SK-N-SH (cell line): ENCODE data around the gene PARK7. TPM values are rescaled to one million over a fixed set of nuclear protein-coding genes. Genes with fewer than 3 reads are reported as not detected.

Source experiments
- CTCF ChIA-PET: fragments of 300-600, 350-600 bp; formaldehyde crosslinking; extraction: SDS; loops from one replicate; lab custom pipeline; 2021; lab: Yijun Ruan, JAX
- POLR2A ChIA-PET: fragments of 350-600 bp; sonication (Branson Sonifier 250); formaldehyde crosslinking; extraction: SDS; loops from one replicate; lab custom pipeline; 2020; ENCODE audit warnings: antibody characterized with exemption, inconsistent platforms; lab: Yijun Ruan, JAX
- DNase-seq: peaks from one replicate; pipeline ENCODE4 v3.0.0; 2012
- H2AFZ ChIP-seq: fragments of 200-600 bp; sonication (generic); 2 replicates; pipeline ENCODE4 v1.8.1; 2016; ENCODE audit warnings: antibody characterized with exemption, mild to moderate bottlenecking, low read depth
- H3F3A ChIP-seq: fragments of 200-600 bp; sonication (generic); replicated peaks from 2 replicates; pipeline ENCODE3; 2016; ENCODE audit warnings: antibody characterized with exemption, mild to moderate bottlenecking; ENCODE audit not compliant: insufficient read depth
- H3K27ac ChIP-seq, 2 experiments: fragments of 200-500 bp in 1 of 2; fragments of 200-600 bp in 1 of 2; sonication (Bioruptor generic) in 1 of 2; sonication (generic), shearing (Covaris generic) in 1 of 2; 2 replicates each; pipeline versions ENCODE4 v1.5.1 to v1.6.1; 2014 to 2016; ENCODE audit warnings: low read depth in 2 of 2, inconsistent platforms in 1 of 2, low read length in 1 of 2, mild to moderate bottlenecking in 1 of 2, mixed read lengths in 1 of 2
- H3K27me3 ChIP-seq: fragments of 200-600 bp; sonication (generic), shearing (Covaris generic); 2 replicates; pipeline ENCODE4 v1.6.1; 2016; ENCODE audit warnings: mixed run types; ENCODE audit not compliant: insufficient read depth
- H3K36me3 ChIP-seq, 2 experiments: fragments of 200-500 bp in 1 of 2; fragments of 200-600 bp in 1 of 2; sonication (Bioruptor generic) in 1 of 2; sonication (generic) in 1 of 2; replicated peaks in 1 of 2; 2 replicates each; pipeline versions ENCODE3 to v1.5.1; 2014 to 2016; ENCODE audit warnings: low read length in 1 of 2, mild to moderate bottlenecking in 1 of 2; ENCODE audit not compliant: insufficient read depth in 2 of 2, control insufficient read depth in 1 of 2
- H3K4me1 ChIP-seq, 2 experiments: fragments of 200-500 bp in 1 of 2; fragments of 200-600 bp in 1 of 2; sonication (Bioruptor generic) in 1 of 2; sonication (generic), shearing (Covaris generic) in 1 of 2; 2 replicates each; pipeline versions ENCODE4 v1.5.1 to v1.6.1; 2014 to 2016; ENCODE audit warnings: low read depth in 1 of 2, low read length in 1 of 2, mixed run types in 1 of 2; ENCODE audit not compliant: insufficient read depth in 2 of 2, control insufficient read depth in 1 of 2
- H3K4me2 ChIP-seq: fragments of 200-600 bp; sonication (generic), shearing (Covaris generic); 2 replicates; pipeline ENCODE4 v1.6.1; 2017; ENCODE audit warnings: mixed run types
- H3K4me3 ChIP-seq, 2 experiments: fragments of 200-500 bp in 1 of 2; fragments of 200-600 bp in 1 of 2; sonication (Bioruptor generic) in 1 of 2; sonication (generic), shearing (Covaris generic) in 1 of 2; 2 replicates each; pipeline versions ENCODE4 v1.5.1 to v1.8.1; 2014 to 2016; ENCODE audit warnings: low read depth in 2 of 2, inconsistent platforms in 1 of 2, low read length in 1 of 2, mild to moderate bottlenecking in 1 of 2, mixed read lengths in 1 of 2, moderate library complexity in 1 of 2
- H3K79me2 ChIP-seq: fragments of 200-600 bp; sonication (generic); 2 replicates; pipeline ENCODE4 v1.8.1; 2017; ENCODE audit warnings: mild to moderate bottlenecking; ENCODE audit not compliant: insufficient read depth
- H3K9ac ChIP-seq: fragments of 200-600 bp; sonication (generic); 2 replicates; pipeline ENCODE4 v1.6.1; 2017; ENCODE audit warnings: mixed run types
- H3K9me2 ChIP-seq: fragments of 200-600 bp; sonication (generic); 2 replicates; pipeline ENCODE4 v1.6.1; 2017; ENCODE audit warnings: mixed run types
- H3K9me3 ChIP-seq: fragments of 200-600 bp; sonication (generic); 2 replicates; pipeline ENCODE4 v1.6.1; 2017; ENCODE audit warnings: mixed run types, mild to moderate bottlenecking, moderate library complexity
- H4K20me1 ChIP-seq: fragments of 200-600 bp; sonication (generic); 2 replicates; pipeline ENCODE4 v1.6.1; 2017; ENCODE audit warnings: mild to moderate bottlenecking, mixed run types; ENCODE audit not compliant: insufficient read depth
- FOSL2 ChIP-seq: IDR thresholded peaks from 2 replicates; pipeline ENCODE4 v1.4.0; 2012; ENCODE audit warnings: low read depth, mild to moderate bottlenecking, moderate library complexity, borderline replicate concordance
- FOXJ3 ChIP-seq: sonication (generic); formaldehyde crosslinking; IDR thresholded peaks from 2 replicates; pipeline ENCODE4 v1.5.1; 2020; ENCODE audit warnings: mild to moderate bottlenecking, missing genetic modification reagents
- FOXM1 ChIP-seq: IDR thresholded peaks from 2 replicates; pipeline ENCODE4 v1.4.0; 2012; ENCODE audit warnings: low read depth, mild to moderate bottlenecking
- GATA2 ChIP-seq: sonication (generic); formaldehyde crosslinking; IDR thresholded peaks from 2 replicates; pipeline ENCODE4 v1.5.0; 2020; ENCODE audit warnings: mild to moderate bottlenecking, missing genetic modification reagents
- JUND ChIP-seq: IDR thresholded peaks from 2 replicates; pipeline ENCODE4 v1.4.0; 2012
- MXI1 ChIP-seq: IDR thresholded peaks from 2 replicates; pipeline ENCODE4 v1.6.1; 2012; ENCODE audit warnings: mild to moderate bottlenecking, low read depth, low read length, improper control_type of control experiment
- NFIC ChIP-seq: IDR thresholded peaks from 2 replicates; pipeline ENCODE4 v1.4.0; 2012; ENCODE audit warnings: borderline replicate concordance
- RAD21 ChIP-seq: IDR thresholded peaks from 2 replicates; pipeline ENCODE4 v1.6.1; 2012; ENCODE audit warnings: mild to moderate bottlenecking, low read length
- RFX5 ChIP-seq: IDR thresholded peaks from 2 replicates; pipeline ENCODE4 v1.6.1; 2012; ENCODE audit warnings: mild to moderate bottlenecking, improper control_type of control experiment, low read length
- SIN3A ChIP-seq: IDR thresholded peaks from 2 replicates; pipeline ENCODE4 v1.6.1; 2012; ENCODE audit warnings: low read depth, mild to moderate bottlenecking, low read length, moderate library complexity, borderline replicate concordance
- SMC3 ChIP-seq: IDR thresholded peaks from 2 replicates; pipeline ENCODE4 v1.6.1; 2012; ENCODE audit warnings: low read depth, low read length, improper control_type of control experiment
- TAF1 ChIP-seq: IDR thresholded peaks from 2 replicates; pipeline ENCODE4 v1.6.1; 2012; ENCODE audit warnings: low read depth, mild to moderate bottlenecking, low read length, moderate library complexity, borderline replicate concordance
- TEAD4 ChIP-seq: IDR thresholded peaks from 2 replicates; pipeline ENCODE4 v1.4.0; 2012; ENCODE audit warnings: mild to moderate bottlenecking, borderline replicate concordance; ENCODE audit not compliant: insufficient read depth
- WGBS: methylation state at CpG from one replicate; pipeline ENCODE4 v1.1.6; 2017; ENCODE audit warnings: low lambda C conversion rate; 5-methylcytosine and 5-hydroxymethylcytosine counted together
- polyA plus RNA-seq, 3 experiments: library from polyadenylated mRNA; depleted of rRNA; stranded (reverse); fragments of >200 nt; gene quantifications; 2 replicates each; pipeline ENCODE4 v1.2.3, GENCODE V29; 2012
- TF ChIP-seq, protein P1 (sequence below): fragments of 200-600 bp; sonication (generic); IDR thresholded peaks from 2 replicates; pipeline ENCODE4 v1.6.1; 2017; ENCODE audit warnings: antibody characterized with exemption, mild to moderate bottlenecking, moderate library complexity
- TF ChIP-seq, protein P2 (sequence below): IDR thresholded peaks from 2 replicates; pipeline ENCODE4 v1.6.1; 2012; ENCODE audit warnings: mild to moderate bottlenecking, low read depth, low read length, moderate library complexity

PARK7 gene
- polyA plus RNA-seq, 1 of the 3 experiments (the other 2 are of a cell fraction), result 415 TPM

GRCh38 chr1:8028571-8028910 lies 67.0 kb downstream of the PARK7 start:
- Histone ChIP-seq H3K4me2 (peak overlapping the region; percentile 92; the same call in 1 of the 2 replicates), H3K4me1 (peaks cover 12 to 32% of the 10 kb centered on the region in 2 experiments), H3K27me3 (no peaks in the 10 kb centered on the region), H3K9me3 (no peaks in the 10 kb centered on the region), H3K9me2 (no peaks in the 10 kb centered on the region), H3F3A (peaks cover 34% of the 10 kb centered on the region), H3K27ac (peak overlapping the region; percentile 29 to 89; a peak in 3 of 4 replicates), H3K9ac (peak overlapping the region; percentile 92; the same call in 1 of the 2 replicates), H2AFZ (0 out of 2 replicates have a peak overlapping the region, but pooled peaks have one; percentile 46), H3K36me3 (peaks cover 0 to 3% of the 10 kb centered on the region in 2 experiments), H3K4me3 (no peak overlapping the region), H3K79me2 (peaks cover 26% of the 10 kb centered on the region), H4K20me1 (peaks cover 19% of the 10 kb centered on the region)
- POLR2A ChIA-PET, result no interaction called here
- 45% methylated on average over 1 of the region's 1 CpG for WGBS
- no peak for TF ChIP-seq TAF1
- TF ChIP-seq JUND, result no peak
- DNase-seq, result no peak
- CTCF ChIA-PET, result interaction anchor here (1.4 to 6.0 kb wide), 4 partner anchors 13 to 287 kb away, joined by 4 to 62 read pairs (median 8); no protein-coding TSS in a partner anchor

DNA sequence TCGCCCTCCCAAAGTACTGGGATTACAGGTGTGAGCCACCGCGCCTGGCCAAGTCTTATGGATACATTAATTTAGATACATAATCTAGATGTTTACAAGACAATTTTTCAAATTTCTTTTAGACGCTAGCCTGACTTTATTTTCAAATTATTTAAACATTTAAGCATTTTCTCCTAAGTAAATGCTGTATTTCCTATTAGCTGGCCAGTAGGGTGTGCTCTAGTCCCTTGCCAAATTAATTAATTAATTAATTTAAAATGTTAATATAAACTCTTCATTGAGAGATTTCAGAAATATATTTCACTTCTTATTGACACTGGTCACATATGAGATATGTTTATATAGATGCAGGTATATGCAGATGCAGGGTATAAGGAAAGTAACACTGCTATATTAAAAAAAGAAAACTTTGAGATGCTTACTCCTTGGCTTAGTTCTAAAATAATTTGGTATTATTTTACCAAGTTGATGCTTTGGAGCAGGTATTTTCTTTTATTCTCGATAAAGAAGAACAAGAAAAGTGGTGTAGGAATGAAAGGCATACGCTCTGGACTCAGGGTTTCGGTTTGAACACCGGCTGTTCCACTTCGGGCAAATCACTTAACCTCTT lies 69.8 kb downstream of the PARK7 start:
- Histone ChIP-seq H3K9me3 (no peaks in the 10 kb centered on the region), H3K79me2 (peaks cover 4% of the 10 kb centered on the region; the same call in 1 of the 2 replicates), H3K4me3 (no peak overlapping the region), H3K9ac (no peak overlapping the region), H3K27me3 (no peaks in the 10 kb centered on the region), H3K4me1 (peaks cover 8 to 32% of the 10 kb centered on the region in 2 experiments; a peak in 3 of 4 replicates), H3F3A (peaks cover 34% of the 10 kb centered on the region), H3K27ac (no peak overlapping the region), H4K20me1 (no peaks in the 10 kb centered on the region), H3K9me2 (no peaks in the 10 kb centered on the region), H3K36me3 (no peaks in the 10 kb centered on the region), H3K4me2 (no peak overlapping the region), H2AFZ (no peak overlapping the region)
- CTCF ChIA-PET, result interaction anchor here (0.8 to 3.6 kb wide), 9 partner anchors 9 to 284 kb away, joined by 3 to 43 read pairs (median 5); no protein-coding TSS in a partner anchor
- 82% methylated on average over 9 of the region's 9 CpGs for WGBS
- TF ChIP-seq RFX5, result no peak
- TF ChIP-seq NFIC, result no peak
- no peak for TF ChIP-seq TAF1
- TF ChIP-seq FOXM1, result no peak
- TF ChIP-seq MXI1, result no peak
- TF ChIP-seq FOXJ3 (CRISPR knock-in tag), result no peak
- TF ChIP-seq FOSL2, result no peak
- no peak for TF ChIP-seq GATA2 (CRISPR knock-in tag)
- peak; percentile 23; the same call in 1 of the 2 replicates for TF ChIP-seq SMC3
- TF ChIP-seq, protein P1, sequence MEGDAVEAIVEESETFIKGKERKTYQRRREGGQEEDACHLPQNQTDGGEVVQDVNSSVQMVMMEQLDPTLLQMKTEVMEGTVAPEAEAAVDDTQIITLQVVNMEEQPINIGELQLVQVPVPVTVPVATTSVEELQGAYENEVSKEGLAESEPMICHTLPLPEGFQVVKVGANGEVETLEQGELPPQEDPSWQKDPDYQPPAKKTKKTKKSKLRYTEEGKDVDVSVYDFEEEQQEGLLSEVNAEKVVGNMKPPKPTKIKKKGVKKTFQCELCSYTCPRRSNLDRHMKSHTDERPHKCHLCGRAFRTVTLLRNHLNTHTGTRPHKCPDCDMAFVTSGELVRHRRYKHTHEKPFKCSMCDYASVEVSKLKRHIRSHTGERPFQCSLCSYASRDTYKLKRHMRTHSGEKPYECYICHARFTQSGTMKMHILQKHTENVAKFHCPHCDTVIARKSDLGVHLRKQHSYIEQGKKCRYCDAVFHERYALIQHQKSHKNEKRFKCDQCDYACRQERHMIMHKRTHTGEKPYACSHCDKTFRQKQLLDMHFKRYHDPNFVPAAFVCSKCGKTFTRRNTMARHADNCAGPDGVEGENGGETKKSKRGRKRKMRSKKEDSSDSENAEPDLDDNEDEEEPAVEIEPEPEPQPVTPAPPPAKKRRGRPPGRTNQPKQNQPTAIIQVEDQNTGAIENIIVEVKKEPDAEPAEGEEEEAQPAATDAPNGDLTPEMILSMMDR, result peak; percentile 70
- TF ChIP-seq TEAD4, result no peak
- TF ChIP-seq SIN3A, result no peak
- TF ChIP-seq, protein P2, sequence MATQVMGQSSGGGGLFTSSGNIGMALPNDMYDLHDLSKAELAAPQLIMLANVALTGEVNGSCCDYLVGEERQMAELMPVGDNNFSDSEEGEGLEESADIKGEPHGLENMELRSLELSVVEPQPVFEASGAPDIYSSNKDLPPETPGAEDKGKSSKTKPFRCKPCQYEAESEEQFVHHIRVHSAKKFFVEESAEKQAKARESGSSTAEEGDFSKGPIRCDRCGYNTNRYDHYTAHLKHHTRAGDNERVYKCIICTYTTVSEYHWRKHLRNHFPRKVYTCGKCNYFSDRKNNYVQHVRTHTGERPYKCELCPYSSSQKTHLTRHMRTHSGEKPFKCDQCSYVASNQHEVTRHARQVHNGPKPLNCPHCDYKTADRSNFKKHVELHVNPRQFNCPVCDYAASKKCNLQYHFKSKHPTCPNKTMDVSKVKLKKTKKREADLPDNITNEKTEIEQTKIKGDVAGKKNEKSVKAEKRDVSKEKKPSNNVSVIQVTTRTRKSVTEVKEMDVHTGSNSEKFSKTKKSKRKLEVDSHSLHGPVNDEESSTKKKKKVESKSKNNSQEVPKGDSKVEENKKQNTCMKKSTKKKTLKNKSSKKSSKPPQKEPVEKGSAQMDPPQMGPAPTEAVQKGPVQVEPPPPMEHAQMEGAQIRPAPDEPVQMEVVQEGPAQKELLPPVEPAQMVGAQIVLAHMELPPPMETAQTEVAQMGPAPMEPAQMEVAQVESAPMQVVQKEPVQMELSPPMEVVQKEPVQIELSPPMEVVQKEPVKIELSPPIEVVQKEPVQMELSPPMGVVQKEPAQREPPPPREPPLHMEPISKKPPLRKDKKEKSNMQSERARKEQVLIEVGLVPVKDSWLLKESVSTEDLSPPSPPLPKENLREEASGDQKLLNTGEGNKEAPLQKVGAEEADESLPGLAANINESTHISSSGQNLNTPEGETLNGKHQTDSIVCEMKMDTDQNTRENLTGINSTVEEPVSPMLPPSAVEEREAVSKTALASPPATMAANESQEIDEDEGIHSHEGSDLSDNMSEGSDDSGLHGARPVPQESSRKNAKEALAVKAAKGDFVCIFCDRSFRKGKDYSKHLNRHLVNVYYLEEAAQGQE, result no peak
- TF ChIP-seq JUND, result no peak
- TF ChIP-seq RAD21, result peak; percentile 66
- POLR2A ChIA-PET, result no interaction called here
- peak; percentile 32 for DNase-seq
